Measurements from ENCODE around the gene ARHGEF6.

The ARHGEF6 gene

GRCh38 chrX:136636121-136636520 lies 144.6 kb downstream of the ARHGEF6 start:
- no peak for DNase-seq

GRCh38 chrX:136635235-136635634 lies 145.5 kb downstream of the ARHGEF6 start:
- DNase-seq, result no peak

- no peak for DNase-seq
Measured at GRCh38 chrX:136630881-136631280, 149.9 kb downstream of the ARHGEF6 start.

GRCh38 chrX:136629084-136629750 lies 151.5 kb downstream of the ARHGEF6 start:
- no peak for DNase-seq

- DNase-seq, result no peak
Measured at GRCh38 chrX:136627409-136627808, 153.3 kb downstream of the ARHGEF6 start.

GRCh38 chrX:136626891-136627290 lies 153.8 kb downstream of the ARHGEF6 start:
- DNase-seq, result no peak

GRCh38 chrX:136626237-136626636 lies 154.5 kb downstream of the ARHGEF6 start:
- DNase-seq, result no peak

GRCh38 chrX:136625246-136625645 lies 155.5 kb downstream of the ARHGEF6 start:
- DNase-seq, result no peak

- DNase-seq, result no peak
Measured at GRCh38 chrX:136623396-136623795, 157.3 kb downstream of the ARHGEF6 start.

- DNase-seq, result no peak
Measured at GRCh38 chrX:136622568-136622967, 158.2 kb downstream of the ARHGEF6 start.

GRCh38 chrX:136620780-136621179 lies 160.0 kb downstream of the ARHGEF6 start:
- DNase-seq, result no peak

GRCh38 chrX:136619899-136620505 lies 160.7 kb downstream of the ARHGEF6 start:
- DNase-seq, result no peak

GRCh38 chrX:136616987-136617685 lies 163.6 kb downstream of the ARHGEF6 start:
- DNase-seq, result no peak

Data from COR-L47 (cell line).